ENCODE measurements around the gene PLAAT2.
"Not testable (repeated sequence)": the region's sequence is repeated elsewhere in the genome, so short reads cannot be mapped to it uniquely, and the experiment has no call there.

PLAAT2 gene

DNA sequence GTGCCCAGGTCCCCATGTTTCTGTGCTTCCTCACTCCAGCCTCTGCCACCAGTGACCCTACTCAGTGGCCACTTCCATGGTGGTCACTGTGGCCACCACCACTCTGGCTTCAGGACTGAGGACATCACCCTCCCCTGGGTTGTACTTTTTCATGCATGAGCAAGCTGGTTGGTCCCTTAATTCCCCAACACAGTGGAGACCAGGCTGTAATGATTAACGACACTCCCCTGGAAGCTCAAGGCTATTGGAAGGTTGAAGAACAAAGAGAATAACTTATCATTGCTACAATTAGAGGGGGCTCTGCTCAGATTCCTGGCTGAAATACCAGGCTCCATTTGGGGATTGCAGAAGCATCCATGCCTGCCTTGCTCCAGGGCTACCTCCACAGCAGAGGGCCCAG, 16.1 kb downstream of the PLAAT2 start:
- DNase-seq = no peak

DNA sequence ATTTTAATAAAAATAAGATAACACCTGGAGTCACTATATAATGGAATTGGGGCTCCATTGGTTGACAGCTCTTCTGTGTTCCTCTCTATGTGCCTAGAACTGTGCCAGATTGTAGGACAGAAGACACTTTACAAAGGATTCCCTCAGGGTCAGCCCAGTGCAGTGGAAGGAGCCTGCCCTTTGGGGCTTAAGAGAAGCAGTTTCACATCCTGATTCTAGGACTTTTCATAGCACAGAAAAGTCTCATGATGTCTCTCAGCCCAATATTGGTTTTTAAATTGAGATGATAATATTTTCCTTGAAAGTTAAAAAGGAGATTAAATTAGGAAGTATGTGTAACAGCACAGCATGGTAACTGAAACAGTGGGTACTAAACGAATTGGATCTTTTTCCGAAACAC, 19.5 kb downstream of the PLAAT2 start:
- DNase-seq = no peak

DNA sequence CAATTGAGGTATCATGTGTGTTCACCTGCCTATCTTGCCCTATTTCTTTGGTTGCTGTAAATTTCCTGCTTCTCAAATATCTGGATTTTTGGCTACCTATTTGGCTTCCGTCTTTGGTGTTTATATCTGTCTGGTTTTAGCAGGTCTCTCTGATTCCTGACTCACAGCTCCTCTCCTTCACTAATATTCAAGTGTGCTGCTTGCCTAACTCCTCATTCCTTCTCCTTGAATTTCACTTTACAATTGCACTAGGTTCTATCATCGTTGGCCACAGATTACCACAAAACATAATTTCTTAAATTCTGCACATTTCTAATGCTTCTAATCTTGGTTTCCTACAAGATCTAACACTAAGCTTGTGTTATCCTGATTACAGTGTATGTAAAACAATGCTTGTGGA, 20.7 kb downstream of the PLAAT2 start:
- not testable (repeated sequence) for DNase-seq

DNA sequence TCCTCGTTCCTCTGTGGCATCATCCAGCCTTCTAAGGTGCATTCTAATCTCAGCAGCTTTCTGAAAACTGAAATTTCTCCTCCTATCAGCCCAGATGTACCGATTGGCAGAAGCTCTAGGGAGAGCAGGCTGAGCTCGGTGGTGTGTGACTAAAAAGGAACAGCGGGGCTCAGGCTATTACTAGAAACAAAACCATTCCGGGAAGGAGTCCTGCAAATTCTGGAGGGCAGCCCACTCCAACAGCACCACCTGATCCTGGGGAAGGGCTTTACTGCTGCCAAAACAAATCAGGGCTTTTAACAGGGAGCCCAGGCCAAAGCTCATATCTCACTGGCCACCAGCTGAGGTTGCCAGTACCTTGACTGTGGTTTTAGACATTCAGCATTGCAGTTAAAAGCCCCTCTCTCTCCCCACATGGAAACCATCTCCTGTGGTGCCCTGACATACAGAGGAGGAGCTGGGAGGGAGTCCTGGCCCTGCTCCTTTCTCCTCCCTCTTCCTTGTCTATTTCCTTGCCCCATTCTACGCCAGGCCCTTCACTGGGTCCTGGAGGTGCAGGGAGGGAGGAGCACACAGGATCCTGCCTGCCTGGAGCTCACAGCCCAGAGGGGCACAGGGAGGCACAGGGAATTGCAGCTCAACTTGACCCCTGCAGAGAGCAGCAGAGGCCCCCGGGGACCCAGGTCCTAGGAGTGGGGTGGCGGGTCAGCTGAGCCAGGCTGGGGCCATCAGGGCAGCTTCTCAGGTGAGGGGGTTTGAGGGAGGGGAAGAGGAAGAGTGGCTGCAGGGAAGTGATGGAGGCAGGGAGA, 25.7 kb downstream of the PLAAT2 start:
- no peak for DNase-seq

DNA sequence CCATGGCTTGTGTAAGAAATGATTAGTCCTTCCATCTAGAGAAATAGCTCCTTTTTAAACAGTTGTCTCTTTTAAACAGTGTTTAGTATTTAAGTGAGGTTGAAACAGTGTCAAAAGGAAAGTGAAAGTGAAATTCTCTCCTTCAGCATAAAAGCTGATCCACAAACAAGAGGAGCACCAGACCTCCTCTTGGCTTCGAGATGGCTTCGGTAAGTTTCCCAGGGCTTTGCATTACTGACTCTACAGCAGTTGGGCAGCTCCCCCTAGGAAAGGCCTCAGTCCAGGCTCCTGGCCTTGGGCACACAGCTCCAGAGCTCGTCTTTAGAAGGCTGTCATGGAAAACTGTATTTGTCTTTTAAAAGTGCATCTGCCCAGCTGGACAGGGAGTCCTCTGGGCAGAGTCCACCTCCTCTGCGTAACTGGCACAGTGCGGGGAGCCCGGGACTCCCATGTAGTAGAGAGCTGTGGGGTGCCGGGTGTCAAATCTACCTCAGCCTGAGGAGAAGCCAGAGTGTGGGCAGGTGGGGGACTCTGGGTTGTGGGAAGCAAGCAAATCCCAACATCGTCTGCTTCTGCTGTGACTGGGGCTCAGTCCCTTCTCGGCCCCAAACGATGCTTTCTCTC, 26.4 kb downstream of the PLAAT2 start, which contains the start of gene PLAAT4:
PLAAT4 (plus strand) TSS at position 140 of the 624 bp plus-strand sequence; CDS start at position 201, 61 bp downstream.
- DNase-seq = peak; percentile 8 to 14

DNA sequence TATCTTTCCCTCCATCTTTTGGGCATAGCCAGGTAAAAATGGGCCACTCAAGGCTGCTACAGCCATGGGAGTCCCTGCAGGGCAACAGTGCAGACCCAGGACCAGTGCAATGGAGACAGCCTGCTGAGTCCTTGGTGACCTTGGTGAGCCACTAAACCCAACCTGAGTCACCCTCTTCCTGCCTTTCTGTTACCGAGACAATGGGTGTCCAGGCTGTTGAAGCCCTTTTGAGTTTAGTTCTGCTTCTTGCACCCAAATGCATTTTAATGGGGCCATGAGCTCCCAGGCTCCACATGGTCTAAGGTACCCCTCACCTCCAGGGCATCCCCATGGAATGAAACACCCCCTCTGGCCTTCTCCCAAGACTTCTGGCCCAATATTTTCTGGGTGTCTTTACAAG, 27.4 kb downstream of the PLAAT2 start:
- no peak for DNase-seq

DNA sequence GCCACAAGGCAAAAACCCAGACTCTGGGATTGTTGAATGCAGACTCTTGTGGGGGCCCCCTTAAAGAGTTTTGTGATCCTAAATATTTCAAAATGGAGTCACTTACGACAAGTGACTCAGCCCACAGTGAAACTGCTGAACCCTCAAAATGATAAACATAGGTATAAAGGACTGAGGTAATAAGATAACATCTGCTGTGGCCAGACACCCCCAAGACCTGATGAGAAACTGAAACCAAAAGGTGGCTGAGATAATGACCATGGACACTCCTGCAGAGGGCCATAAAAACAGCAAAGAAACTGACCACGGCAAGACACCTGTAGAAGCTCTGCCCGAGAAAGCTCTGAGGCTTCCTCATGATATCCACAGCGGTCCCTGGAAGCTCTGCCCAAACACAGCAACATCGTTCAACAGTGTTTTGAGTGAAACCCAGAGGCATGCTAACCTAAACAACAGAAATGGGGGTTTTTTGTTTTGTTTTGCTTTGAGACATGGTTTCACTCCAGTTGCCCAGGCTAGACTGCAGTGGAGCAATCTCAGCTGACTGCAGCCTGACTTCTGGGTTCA, 28.2 kb downstream of the PLAAT2 start:
- no peak for DNase-seq

DNA sequence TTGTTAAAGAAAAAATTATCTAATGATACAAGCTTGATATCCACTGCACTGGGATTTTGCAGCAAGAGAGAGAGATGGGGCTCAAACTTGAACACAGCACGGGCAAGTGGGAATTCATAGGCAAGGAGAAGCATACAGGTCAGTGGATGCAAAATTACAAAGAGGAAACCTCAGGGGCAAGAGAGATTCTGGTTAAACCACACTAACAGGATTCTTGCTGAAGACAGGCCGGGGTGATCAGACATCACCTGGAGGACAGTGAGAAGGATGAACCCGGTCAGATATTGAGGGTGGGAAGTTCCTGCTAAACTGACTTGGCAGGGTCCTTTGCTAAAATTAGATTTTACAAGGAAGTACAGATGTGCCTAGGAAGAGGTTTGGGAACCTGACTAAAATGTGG, 29.1 kb downstream of the PLAAT2 start:
- no peak for DNase-seq

DNA sequence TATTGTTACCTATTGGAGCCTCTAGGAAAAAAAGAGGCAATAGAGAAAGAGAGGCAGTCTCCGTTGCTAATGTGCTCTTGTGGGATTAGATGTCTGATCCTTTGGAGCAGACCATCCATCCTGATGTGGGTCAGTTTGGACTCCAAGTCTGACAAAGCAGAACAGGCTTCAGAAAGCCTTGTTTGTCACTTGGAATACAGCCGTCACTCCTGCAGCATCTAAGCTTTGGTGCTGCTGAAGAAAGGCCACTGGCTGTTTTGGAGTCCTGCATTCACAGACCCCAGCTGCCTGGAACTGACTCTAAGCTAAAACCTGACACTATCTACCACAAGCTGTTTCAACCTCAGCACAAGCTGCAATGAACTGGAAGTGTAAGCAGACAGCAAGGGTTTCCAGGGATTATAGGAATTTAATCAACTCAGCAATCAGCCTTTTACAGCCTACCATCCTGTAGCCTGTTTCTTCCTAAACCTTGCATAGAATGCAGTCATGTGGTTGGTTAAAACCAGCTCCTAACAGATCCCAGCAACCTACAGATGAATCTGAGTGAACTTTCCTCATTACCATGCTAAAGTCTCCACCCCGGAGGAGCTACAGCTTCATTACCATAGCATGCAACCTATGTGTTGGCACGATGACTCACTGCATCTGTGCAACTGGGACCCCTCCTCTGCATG, 30.2 kb downstream of the PLAAT2 start:
- DNase-seq = no peak

DNA sequence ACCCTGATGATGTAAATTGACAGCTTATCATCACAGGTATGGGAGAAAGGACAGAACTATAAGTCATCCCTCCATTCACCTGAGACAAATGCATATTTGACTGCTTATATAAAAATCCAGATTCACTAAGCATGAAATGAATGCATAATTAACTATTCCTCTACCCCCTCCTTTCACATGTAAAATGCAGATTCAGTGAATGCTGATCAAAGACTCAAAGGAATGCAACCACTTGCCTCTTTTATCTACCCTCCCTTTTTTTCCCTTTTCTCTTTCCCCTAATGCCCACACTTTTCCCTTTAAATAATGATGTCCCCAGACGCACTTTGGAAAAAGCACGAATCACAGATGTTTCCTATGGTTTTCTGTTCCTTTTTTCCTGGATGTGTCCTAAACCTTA, 31.1 kb downstream of the PLAAT2 start:
- DNase-seq = no peak

DNA sequence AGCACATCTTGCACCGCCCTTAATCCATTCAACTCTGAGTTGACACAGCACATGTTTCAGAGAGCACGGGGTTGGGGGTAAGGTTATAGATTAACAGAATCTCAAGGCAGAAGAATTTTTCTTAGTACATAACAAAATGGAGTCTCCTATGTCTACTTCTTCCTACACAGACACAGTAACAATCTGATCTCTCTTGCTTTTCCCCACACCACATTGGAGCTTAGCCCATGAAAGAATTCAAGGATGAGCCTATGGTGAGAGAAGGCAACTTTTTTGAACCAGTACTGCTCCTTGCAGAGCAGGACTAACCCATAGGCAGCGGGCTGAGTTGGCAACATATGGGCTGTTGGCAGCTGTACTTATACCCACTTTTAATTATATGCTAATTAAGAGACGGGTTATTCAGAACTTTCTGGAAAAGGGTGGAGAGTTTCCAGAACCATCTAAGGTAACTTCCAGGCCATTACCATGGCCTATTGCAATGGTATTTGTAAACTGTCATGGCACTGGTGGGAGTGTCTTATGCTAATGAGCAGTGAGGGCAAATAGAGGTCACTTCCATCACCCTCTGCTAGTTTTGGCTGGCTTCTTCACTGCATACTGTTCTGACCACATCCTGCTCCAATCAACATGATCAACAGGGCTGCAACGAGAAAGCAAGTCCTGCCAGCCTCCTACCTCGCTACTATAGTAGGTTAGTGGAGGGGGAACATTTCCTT, 31.9 kb downstream of the PLAAT2 start:
- DNase-seq = peak; percentile 30 to 66

DNA sequence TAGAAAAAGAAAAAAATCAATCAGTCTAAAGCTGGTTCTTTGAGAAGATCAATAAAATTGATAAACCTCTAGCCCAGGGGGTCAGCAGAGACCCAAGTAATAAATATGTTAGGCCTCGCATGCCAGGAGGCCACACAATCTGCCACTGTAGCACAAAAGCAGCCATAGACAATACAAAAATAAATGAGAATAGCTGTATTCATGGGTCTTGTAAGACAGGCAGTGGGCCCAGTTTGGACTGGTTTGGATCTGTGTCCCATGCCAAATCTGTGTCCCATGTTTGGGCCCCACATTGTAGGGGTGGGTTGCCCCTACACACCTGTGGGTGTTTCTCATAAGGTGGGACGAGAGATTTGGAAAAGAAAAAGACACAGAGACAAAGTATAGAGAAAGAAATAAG, 33.2 kb downstream of the PLAAT2 start:
- DNase-seq = no peak

DNA sequence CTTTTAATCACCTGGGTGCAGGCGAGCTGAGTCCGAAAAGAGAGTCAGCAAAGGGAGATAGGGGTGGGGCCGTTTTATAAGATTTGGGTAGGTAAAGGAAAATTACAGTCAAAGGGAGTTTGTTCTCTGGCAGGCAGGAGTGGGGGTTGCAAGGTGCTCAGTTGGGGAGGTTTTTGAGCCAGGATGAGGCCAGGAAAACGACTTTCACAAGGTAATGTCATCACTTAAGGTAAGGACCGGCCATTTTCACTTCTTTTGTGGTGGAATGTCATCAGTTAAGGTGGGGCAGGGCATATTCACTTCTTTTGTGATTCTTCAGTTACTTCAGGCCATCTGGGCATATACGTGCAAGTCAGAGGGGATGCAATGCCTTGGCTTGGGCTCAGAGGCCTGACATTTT, 33.8 kb downstream of the PLAAT2 start:
- not testable (repeated sequence) for DNase-seq

DNA sequence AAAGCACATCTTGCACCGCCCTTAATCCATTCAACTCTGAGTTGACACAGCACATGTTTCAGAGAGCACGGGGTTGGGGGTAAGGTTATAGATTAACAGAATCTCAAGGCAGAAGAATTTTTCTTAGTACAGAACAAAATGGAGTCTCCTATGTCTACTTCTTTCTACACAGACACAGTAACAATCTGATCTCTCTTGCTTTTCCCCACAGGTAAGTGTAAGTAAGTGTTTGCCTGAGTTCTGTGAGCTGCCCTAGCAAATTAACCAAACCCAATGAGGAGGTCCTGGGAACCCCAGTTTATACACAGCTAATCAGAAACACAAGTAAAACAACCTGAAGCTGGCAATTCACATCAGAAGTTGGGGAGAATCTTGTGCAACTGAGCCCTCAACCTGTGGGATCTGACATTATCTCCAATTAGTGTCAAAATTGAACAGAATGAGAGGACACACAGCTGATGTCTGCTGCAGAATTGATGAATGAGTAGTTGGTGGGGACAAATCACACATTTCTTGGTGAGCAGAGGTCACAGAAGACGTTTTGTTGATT, 34.4 kb downstream of the PLAAT2 start:
- DNase-seq = not testable (repeated sequence)

DNA sequence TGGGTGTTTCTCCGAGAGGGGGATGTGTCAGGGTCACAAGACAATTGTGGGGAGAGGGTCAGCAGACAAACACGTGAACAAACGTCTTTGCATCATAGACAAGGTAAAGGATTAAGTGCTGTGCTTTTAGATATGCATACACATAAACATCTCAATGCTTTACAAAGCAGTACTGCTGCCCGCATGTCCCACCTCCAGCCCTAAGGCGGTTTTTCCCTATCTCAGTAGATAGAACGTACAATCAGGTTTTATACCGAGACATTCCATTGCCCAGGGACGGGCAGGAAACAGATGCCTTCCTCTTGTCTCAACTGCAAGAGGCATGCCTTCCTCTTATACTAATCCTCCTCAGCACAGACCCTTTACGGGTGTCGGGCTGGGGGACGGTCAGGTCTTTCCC, 35.0 kb downstream of the PLAAT2 start:
- not testable (repeated sequence) for DNase-seq

DNA sequence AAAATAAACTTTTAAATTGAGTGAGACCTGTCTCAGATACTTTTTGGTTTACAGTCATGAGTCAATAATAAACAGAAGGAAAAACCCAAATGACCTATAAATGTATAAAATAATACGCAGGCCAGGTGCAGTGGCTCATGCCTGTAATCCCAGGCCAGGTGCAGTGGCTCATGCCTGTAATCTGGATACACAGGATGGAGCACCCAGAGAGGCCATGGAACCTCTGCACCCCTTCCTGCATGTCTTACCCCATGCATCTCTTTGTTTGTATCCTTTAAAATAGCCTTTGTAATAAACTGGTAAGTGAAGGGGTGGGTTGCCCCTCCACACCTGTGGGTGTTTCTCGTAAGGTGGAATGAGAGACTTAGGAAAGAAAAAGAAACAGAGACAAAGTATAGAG, 35.5 kb downstream of the PLAAT2 start:
- DNase-seq = no peak

DNA sequence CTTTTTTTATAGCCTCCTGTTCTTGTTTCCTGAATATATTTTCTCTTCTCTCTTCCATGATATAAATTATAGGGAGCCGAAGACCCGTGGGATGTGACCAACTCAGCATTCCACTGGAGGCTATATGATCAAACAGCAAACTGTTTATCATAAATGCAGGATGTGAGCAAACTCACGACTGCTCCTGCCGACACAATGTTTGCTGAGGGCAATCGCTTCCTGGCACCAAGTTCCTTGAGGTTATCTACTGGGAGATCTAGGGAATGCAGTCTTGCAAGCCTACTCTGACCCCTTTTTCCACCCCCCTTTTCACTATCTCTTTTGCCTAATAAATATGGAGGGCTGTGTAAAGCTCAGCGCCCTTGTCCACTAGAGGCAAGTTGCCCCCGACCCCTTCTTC, 40.0 kb downstream of the PLAAT2 start:
- DNase-seq = no peak

DNA sequence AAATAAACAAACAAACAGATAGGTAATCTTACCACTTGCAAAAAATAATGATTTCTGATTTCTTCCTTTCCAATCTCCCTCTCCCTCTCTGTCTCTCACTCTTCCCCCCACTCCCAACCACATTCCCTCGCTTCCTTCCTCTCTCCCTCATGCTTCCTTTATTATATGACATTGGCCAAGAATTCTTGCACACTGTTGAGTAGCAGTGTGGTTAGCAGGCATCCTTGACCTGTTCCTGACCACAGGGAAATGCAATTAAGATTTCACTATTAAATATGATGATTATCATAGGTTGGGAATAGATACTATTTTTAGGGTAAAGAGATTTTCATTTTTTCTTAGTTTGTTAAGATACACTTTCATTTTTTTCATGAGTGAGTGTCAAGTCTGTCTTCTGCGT, 41.3 kb downstream of the PLAAT2 start:
- DNase-seq = peak in 1 of 2 experiments; percentile 12

DNA sequence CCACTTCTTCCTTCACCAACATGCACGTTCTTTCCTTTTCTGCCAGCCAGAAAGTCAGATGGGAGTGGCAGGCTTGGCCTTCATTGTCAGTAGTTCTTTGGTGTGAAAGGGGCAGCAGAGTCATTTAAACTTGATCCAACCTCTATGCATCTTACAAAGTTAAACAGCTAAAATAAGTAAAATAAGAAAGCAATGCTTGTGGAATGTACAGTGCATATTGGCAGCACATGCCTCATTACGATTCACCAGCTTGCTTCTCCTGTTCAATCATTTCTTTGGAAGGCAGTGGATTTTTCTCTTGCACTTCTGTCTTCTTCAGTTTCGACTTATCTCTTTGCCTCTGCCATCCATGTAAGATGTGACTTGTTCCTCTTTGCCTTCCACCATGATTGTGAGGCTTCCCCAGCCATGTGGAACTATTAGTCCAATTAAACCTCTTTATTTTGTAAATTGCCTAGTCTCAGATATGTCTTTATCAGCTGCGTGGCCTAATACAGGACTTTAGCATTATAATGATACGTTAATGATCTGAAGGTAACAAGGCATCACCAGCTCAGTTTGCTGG, 42.5 kb downstream of the PLAAT2 start:
- no peak for DNase-seq

DNA sequence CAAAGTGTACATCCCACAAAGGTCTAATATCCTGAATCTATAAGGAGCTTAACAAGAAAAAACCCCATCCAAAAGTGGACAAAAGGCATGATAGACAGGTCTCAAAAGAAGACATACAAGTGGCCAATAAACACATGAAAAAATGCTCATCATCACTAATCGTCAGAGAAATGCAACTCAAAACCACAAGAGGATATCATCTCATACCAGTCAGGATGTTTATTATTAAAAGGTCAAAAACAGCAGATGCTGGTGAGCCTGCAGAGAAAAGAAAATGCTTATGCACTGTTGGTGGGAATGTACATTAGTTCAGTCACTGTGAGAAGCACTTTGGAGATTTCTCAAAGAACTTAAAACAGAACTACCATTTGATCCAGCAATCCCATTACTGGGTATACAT, 44.6 kb downstream of the PLAAT2 start:
- DNase-seq = no peak

DNA sequence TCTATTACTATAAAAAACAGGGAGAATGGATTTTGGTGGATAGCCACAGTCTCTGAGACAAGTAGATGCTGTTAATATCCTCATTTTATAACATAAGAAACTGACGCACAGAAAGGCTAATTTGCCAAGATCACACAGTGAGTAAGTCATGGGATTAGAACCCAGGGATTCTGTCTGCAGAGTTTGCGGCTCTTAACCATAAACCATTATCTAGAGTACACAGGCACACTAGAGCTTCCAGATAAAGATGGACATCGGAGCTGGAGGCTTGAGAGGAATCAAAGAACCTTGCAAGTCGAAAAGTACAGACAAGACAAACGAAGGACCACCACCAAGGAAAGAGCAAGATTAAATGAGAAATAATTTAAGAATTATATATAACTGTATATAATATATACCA, 46.0 kb downstream of the PLAAT2 start:
- no peak for DNase-seq

DNA sequence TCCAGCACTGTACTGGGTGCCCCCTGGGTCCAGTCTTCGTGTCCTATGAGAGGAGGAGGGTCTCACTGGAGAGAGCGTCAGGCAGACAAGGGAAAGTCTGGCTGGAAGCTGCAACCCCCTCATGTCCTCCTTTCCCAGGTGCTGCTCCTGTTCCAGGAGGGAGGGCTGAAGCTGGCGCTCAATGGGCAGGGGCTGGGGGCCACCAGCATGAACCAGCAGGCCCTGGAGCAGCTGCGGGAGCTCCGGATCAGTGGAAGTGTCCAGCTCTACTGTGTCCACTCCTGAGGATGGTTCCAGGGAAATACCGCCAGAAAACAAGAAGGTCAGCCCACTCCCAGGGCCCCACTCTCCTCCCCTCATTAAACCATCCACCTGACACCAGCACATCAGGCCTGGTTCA, 47.1 kb downstream of the PLAAT2 start:
- DNase-seq = no peak
